Astrocyte (in vitro differentiated cells and primary cell): ENCODE measurements around the gene TTLL8.

Experiments used
- EZH2 ChIP-seq: IDR thresholded peaks from 2 replicates; pipeline ENCODE4 v1.6.1; 2012; ENCODE audit warnings: mild to moderate bottlenecking, low read length, inconsistent platforms; ENCODE audit not compliant: insufficient read depth
- TF ChIP-seq, protein P1 (sequence below): IDR thresholded peaks from 2 replicates; pipeline ENCODE4 v1.5.1; 2011; ENCODE audit warnings: low read depth, mild to moderate bottlenecking, inconsistent platforms, low read length, moderate library complexity; ENCODE audit not compliant: insufficient read depth

DNA sequence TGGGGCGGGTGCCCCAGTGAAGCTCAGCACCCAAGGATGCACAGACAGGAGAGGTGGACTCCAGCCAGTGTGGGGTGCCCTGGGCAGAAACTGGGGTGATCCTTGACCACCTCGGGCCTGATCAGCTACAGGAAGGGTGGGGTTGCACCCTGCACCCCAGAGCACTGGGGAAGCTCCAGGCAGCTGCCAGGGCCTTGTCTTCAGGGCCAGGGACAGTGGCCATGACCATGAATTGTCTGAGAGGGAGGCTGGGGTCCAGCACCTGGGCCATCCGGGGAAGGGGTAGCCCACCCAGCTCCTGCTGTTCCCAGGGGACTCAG, 63.1 kb downstream of the TTLL8 start:
- TF ChIP-seq, protein P1, sequence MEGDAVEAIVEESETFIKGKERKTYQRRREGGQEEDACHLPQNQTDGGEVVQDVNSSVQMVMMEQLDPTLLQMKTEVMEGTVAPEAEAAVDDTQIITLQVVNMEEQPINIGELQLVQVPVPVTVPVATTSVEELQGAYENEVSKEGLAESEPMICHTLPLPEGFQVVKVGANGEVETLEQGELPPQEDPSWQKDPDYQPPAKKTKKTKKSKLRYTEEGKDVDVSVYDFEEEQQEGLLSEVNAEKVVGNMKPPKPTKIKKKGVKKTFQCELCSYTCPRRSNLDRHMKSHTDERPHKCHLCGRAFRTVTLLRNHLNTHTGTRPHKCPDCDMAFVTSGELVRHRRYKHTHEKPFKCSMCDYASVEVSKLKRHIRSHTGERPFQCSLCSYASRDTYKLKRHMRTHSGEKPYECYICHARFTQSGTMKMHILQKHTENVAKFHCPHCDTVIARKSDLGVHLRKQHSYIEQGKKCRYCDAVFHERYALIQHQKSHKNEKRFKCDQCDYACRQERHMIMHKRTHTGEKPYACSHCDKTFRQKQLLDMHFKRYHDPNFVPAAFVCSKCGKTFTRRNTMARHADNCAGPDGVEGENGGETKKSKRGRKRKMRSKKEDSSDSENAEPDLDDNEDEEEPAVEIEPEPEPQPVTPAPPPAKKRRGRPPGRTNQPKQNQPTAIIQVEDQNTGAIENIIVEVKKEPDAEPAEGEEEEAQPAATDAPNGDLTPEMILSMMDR = no peak
- TF ChIP-seq EZH2 = no peak
